Neuronal stem cell (in vitro differentiated cells): Measurements from ENCODE around the gene CALM1.

ENCODE experiments used
- DNase-seq: peaks from one replicate; pipeline ENCODE4 v3.0.0-alpha.2; 2013; ENCODE audit warnings: low spot score
- H2AFZ ChIP-seq: one replicate; pipeline ENCODE4 v1.6.1; 2013; ENCODE audit warnings: mild to moderate bottlenecking, low read length, inconsistent platforms
- H2AK5ac ChIP-seq: 2 replicates; pipeline ENCODE4 v1.6.1; 2013; ENCODE audit warnings: low read depth, mild to moderate bottlenecking, inconsistent platforms, low read length, moderate library complexity, mixed read lengths
- H2BK120ac ChIP-seq: 2 replicates; pipeline ENCODE4 v1.6.1; 2013; ENCODE audit warnings: low read depth, mild to moderate bottlenecking, inconsistent platforms, low read length, moderate library complexity, mixed read lengths
- H2BK12ac ChIP-seq: one replicate; pipeline ENCODE4 v1.6.1; 2013; ENCODE audit warnings: low read length, inconsistent platforms
- H2BK15ac ChIP-seq: 2 replicates; pipeline ENCODE4 v1.6.1; 2013; ENCODE audit warnings: mild to moderate bottlenecking, low read length, inconsistent platforms, mixed read lengths
- H2BK5ac ChIP-seq: one replicate; pipeline ENCODE4 v1.6.1; 2013; ENCODE audit warnings: inconsistent platforms, mild to moderate bottlenecking, low read length, moderate library complexity
- H3K14ac ChIP-seq: one replicate; pipeline ENCODE4 v1.6.1; 2013; ENCODE audit warnings: low read length, inconsistent platforms
- H3K18ac ChIP-seq: 2 replicates; pipeline ENCODE4 v1.6.1; 2013; ENCODE audit warnings: low read length, inconsistent platforms
- H3K23ac ChIP-seq: 2 replicates; pipeline ENCODE4 v1.6.1; 2013; ENCODE audit warnings: low read depth, mild to moderate bottlenecking, mixed read lengths, low read length, inconsistent platforms; ENCODE audit not compliant: poor library complexity
- H3K27ac ChIP-seq: replicated peaks from 3 replicates; pipeline ENCODE4 v1.5.1; 2013; ENCODE audit warnings: low read length, inconsistent platforms
- H3K27me3 ChIP-seq, 3 experiments: 2 replicates each; pipeline ENCODE4 v1.6.1; 2013; ENCODE audit warnings: low read length in 3 of 3, mild to moderate bottlenecking in 2 of 3, inconsistent platforms in 1 of 3, low read depth in 1 of 3, mixed read lengths in 1 of 3, moderate library complexity in 1 of 3; ENCODE audit not compliant: control insufficient read depth in 3 of 3, insufficient read depth in 3 of 3
- H3K36me3 ChIP-seq, 2 donors: replicated peaks in 1 of 2; 2 replicates each; pipeline ENCODE4 v1.6.1; 2013; ENCODE audit warnings: low read length in 2 of 2; ENCODE audit not compliant: control insufficient read depth in 2 of 2, insufficient read depth in 2 of 2
- H3K4ac ChIP-seq: 2 replicates; pipeline ENCODE4 v1.6.1; 2013; ENCODE audit warnings: inconsistent platforms, mild to moderate bottlenecking, low read length, moderate library complexity
- H3K4me1 ChIP-seq, 2 donors: 1 replicate in 1 of 2; 2 replicates in 1 of 2; pipeline ENCODE4 v1.6.1; 2013; ENCODE audit warnings: low read length in 2 of 2, low read depth in 1 of 2; ENCODE audit not compliant: control insufficient read depth in 2 of 2, insufficient read depth in 1 of 2
- H3K4me2 ChIP-seq: one replicate; pipeline ENCODE4 v1.6.1; 2013; ENCODE audit warnings: mild to moderate bottlenecking, low read length, inconsistent platforms; ENCODE audit not compliant: insufficient read depth, poor library complexity, severe bottlenecking
- H3K4me3 ChIP-seq, 2 donors: 2 replicates each; pipeline ENCODE4 v1.5.1; 2013; ENCODE audit warnings: low read length in 2 of 2, mild to moderate bottlenecking in 2 of 2, inconsistent platforms in 1 of 2, moderate library complexity in 1 of 2
- H3K79me1 ChIP-seq: one replicate; pipeline ENCODE4 v1.6.1; 2013; ENCODE audit warnings: low read depth, mild to moderate bottlenecking, inconsistent platforms, low read length, moderate library complexity
- H3K9ac ChIP-seq: one replicate; pipeline ENCODE4 v1.6.1; 2013; ENCODE audit warnings: mild to moderate bottlenecking, low read depth, low read length, inconsistent platforms; ENCODE audit not compliant: poor library complexity
- H3K9me3 ChIP-seq, 2 donors: replicated peaks in 1 of 2; 2 replicates each; pipeline versions ENCODE3 to v1.6.1; 2013; ENCODE audit warnings: low read length in 2 of 2, mild to moderate bottlenecking in 2 of 2, inconsistent platforms in 1 of 2, low read depth in 1 of 2, mixed read lengths in 1 of 2, moderate library complexity in 1 of 2; ENCODE audit not compliant: control insufficient read depth in 2 of 2, insufficient read depth in 1 of 2
- H4K8ac ChIP-seq: one replicate; pipeline ENCODE4 v1.6.1; 2013; ENCODE audit warnings: low read depth, mild to moderate bottlenecking, inconsistent platforms, low read length, moderate library complexity
- H4K91ac ChIP-seq: one replicate; pipeline ENCODE4 v1.6.1; 2013; ENCODE audit warnings: low read length, low read depth, mild to moderate bottlenecking, inconsistent platforms; ENCODE audit not compliant: poor library complexity
- WGBS, 2 donors: extraction: QIAGEN DNeasy Blood & Tissue Kit; methylation state at CpG; one replicate each; pipeline ENCODE4 v1.1.7; 2013; ENCODE audit warnings: missing lambda C conversion rate in 2 of 2, mixed read lengths in 1 of 2; ENCODE audit not compliant: insufficient read length in 2 of 2, insufficient replicate concordance in 1 of 2; ENCODE audit errors: extremely low coverage in 2 of 2; 5-methylcytosine and 5-hydroxymethylcytosine counted together

Gene CALM1

DNA sequence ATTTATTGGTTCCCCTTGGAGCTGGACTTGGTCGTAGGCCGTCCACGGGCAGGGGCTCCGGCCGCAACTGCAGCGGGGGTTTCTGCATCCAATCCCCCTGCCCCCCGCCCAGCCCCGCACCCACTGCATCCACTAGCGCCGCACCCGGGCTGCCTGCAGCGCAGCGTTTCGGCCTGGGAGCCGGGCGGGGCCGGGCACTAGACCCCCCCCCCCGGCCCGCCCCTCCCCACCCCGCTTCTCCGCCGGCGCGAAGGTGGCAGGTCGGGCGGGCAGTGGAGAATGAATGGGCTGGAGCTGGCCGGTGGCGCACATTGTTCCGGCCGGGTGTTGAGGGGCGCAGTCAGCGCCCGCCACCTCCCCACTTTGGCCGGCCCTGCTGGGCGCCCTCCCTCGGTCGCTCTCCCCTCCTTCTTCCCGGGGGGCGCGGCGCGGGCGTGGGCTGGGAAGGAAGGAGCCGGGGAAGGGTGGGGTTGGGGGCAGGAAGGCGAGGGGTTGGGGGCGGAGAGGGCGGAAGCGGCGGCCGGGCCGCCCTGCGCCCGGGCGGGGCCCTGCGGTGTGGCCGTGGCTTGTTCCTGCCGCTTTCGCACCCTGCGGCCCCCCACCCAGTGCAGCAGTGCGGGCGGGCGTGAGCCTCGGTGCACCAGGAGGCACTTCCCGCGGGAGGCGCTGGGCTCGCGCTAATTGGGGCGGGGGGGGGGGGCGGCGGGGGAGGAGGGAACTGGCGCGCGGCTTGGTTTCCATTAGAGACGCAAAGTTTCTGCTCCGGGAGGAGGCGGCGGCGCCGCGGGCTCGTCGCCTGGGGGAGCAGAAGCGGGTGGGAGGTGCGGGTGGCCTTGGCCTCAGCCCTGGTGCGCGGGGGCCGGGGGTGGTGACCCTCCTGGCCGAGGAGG is 841 bp downstream of the CALM1 start:
- H3K4me3 ChIP-seq: peak overlapping the region; percentile 89 to 99
- peaks cover 3 to 13% of the 10 kb centered on the region in 2 donors for H3K4me1 ChIP-seq
- H2BK12ac ChIP-seq: no peak overlapping the region
- peak overlapping the region; percentile 89 for H3K18ac ChIP-seq
- H3K27me3 ChIP-seq: peaks cover 0 to 2% (median 0%) of the 10 kb centered on the region in 3 experiments
- peaks cover 16 to 29% of the 10 kb centered on the region in 2 donors for H3K36me3 ChIP-seq
- H2AK5ac ChIP-seq: no peak overlapping the region
- peak overlapping the region; percentile 95 for H3K4me2 ChIP-seq
- no peak overlapping the region for H3K4ac ChIP-seq
- H2AFZ ChIP-seq: peak overlapping the region; percentile 73
- peak overlapping the region; percentile 58 for H3K27ac ChIP-seq
- no peak overlapping the region for H3K23ac ChIP-seq
- peaks cover 10% of the 10 kb centered on the region for H3K79me1 ChIP-seq
- peak overlapping the region; percentile 10 for H2BK5ac ChIP-seq
- H3K9me3 ChIP-seq: peaks cover 0 to 3% of the 10 kb centered on the region in 2 donors
- H4K91ac ChIP-seq: no peak overlapping the region
- no peak overlapping the region for H2BK15ac ChIP-seq
- H3K9ac ChIP-seq: peak overlapping the region; percentile 86
- no peak overlapping the region for H4K8ac ChIP-seq
- DNase-seq: peak; percentile 46
- peak overlapping the region; percentile 10 for H2BK120ac ChIP-seq
- no peak overlapping the region for H3K14ac ChIP-seq
- no CpG with 5 or more reads among the region's 89 CpGs for WGBS, 2 donors

- no peak overlapping the region for H2AK5ac ChIP-seq
- no peak overlapping the region for H4K91ac ChIP-seq
- H3K9ac ChIP-seq: peak overlapping the region; percentile 86
- no peak overlapping the region for H4K8ac ChIP-seq
- H3K23ac ChIP-seq: peak overlapping the region; percentile 14
- H3K4me3 ChIP-seq: peak overlapping the region; percentile 89 to 99
- H3K9me3 ChIP-seq: peaks cover 0 to 3% of the 10 kb centered on the region in 2 donors
- no peak overlapping the region for H2BK5ac ChIP-seq
- no peak overlapping the region for H2BK12ac ChIP-seq
- no peak overlapping the region for H2BK15ac ChIP-seq
- H3K27me3 ChIP-seq: peaks cover 0 to 2% (median 0%) of the 10 kb centered on the region in 3 experiments
- peaks cover 3 to 13% of the 10 kb centered on the region in 2 donors for H3K4me1 ChIP-seq
- peak overlapping the region; percentile 84 for H3K14ac ChIP-seq
- peak overlapping the region; percentile 51 for H2AFZ ChIP-seq
- no peak overlapping the region for H3K4ac ChIP-seq
- peaks cover 10% of the 10 kb centered on the region for H3K79me1 ChIP-seq
- DNase-seq: no peak
- peak overlapping the region; percentile 95 for H3K4me2 ChIP-seq
- no peak overlapping the region for H3K27ac ChIP-seq
- no CpG with 5 or more reads among the region's 35 CpGs for WGBS, 2 donors
- H2BK120ac ChIP-seq: no peak overlapping the region
- H3K18ac ChIP-seq: peak overlapping the region; percentile 89
- H3K36me3 ChIP-seq: peaks cover 21 to 36% of the 10 kb centered on the region in 2 donors
These were observed 1.5 kb downstream of the CALM1 start for GRCh38 chr14:90398315-90398839.

GRCh38 chr14:90398841-90399540 is 2.2 kb downstream of the CALM1 start:
- H2BK120ac ChIP-seq: no peak overlapping the region
- H3K9ac ChIP-seq: no peak overlapping the region
- H2BK15ac ChIP-seq: no peak overlapping the region
- WGBS, 2 donors: no CpG with 5 or more reads among the region's 8 CpGs
- no peak overlapping the region for H2AK5ac ChIP-seq
- peaks cover 10% of the 10 kb centered on the region for H3K79me1 ChIP-seq
- no peak overlapping the region for H2BK5ac ChIP-seq
- H3K4me3 ChIP-seq: peak overlapping the region in 1 of 2 donors; percentile 89
- no peak overlapping the region for H4K8ac ChIP-seq
- H3K18ac ChIP-seq: no peak overlapping the region
- H3K27me3 ChIP-seq: peaks cover 0 to 2% (median 0%) of the 10 kb centered on the region in 3 experiments
- no peak overlapping the region for H4K91ac ChIP-seq
- H3K9me3 ChIP-seq: peaks cover 0 to 3% of the 10 kb centered on the region in 2 donors
- H3K4me1 ChIP-seq: peaks cover 3 to 13% of the 10 kb centered on the region in 2 donors
- no peak for DNase-seq
- peaks cover 23 to 42% of the 10 kb centered on the region in 2 donors for H3K36me3 ChIP-seq
- H2AFZ ChIP-seq: no peak overlapping the region
- H3K4me2 ChIP-seq: no peak overlapping the region
- no peak overlapping the region for H3K14ac ChIP-seq
- H3K4ac ChIP-seq: no peak overlapping the region
- H2BK12ac ChIP-seq: no peak overlapping the region
- H3K27ac ChIP-seq: no peak overlapping the region
- H3K23ac ChIP-seq: no peak overlapping the region
